HG03575 (cell line): ENCODE data around the gene PI4KA.

Source experiments
- ATAC-seq: cut with Tn5 transposase; IDR thresholded peaks from one replicate; pipeline ENCODE4 v1.9.1; 2021; ENCODE audit not compliant: unreplicated experiment, insufficient number of reproducible peaks, low FRiP score; ENCODE audit errors: extremely low read depth

PI4KA gene

DNA sequence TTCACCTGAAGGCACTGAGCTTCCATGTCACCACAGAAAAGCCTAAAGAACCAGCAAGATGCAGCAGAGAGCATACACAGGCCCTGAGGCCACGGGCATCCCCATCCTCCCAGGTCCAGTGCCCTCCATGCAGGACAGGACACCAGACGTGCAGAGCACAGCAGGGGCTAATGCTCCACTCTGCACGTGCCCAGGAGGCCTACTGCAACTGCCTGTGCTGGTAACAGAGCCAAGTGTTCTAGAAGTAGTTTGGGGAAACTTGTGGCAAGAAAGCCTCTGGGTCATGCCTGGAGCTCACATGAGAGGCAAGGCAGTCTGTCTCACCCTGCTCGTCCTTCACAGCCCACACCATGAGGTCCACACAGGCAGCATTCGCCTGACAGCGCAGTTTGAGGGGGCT is 54.0 kb downstream of the PI4KA start:
- ATAC-seq, result no peak

DNA sequence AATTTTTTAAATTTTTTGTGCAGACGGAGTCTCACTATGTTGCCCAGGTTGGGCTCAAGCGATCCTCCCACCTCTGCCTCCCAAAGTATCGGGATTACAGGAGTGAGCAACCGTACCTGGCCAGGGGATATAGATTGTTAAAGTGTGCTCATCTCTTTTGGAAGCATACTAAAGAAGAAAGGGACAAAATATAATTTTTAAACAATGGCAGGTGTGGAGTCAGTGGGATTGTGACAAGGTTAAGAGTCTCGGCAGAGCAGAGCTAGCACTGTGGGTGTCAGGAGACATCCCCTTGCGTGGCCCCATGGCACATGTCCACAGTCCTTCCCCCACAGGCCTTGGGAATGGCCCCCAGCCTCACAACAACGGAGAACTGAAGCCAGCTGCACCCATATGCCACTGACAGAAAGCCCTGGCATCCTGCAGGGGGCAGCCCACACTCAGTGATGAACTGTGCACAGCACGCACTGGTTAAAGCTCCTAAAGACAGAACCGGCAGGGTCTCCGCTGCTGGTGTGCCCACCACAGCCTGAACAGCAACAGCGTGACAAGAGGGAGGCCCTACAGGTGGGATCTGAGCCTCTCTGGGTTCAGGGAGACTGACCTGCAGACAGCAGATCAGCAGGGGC is 54.8 kb downstream of the PI4KA start:
- no peak for ATAC-seq

DNA sequence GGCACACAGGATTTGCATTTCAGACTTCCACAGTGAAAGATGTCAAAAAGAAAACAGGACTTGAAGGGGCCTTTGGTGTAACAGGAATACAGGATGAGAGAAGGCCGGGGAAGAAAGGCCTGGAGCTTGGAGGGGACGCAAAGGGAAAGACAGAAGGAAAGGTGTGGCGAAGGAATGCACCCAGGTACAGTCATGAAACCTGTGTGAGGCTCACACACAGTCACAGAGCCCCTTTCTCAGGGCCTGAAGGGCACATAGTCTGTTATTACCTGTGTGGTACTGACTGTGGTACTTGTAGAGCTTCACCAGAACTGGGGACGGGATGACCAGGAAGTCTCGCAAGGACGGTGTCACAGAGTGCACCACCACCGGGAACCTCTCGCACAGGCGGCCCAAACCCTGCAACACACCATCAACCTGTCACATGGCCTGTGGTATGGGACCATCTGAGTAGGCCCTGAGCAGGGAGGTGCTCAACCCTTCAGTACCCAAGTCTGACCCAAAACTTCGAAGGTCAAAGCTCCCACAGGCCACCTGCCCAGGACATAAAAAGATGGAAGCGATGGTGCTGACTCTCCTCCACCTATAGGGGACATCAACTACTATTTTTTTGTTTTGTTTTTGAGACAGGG is 55.6 kb downstream of the PI4KA start:
- ATAC-seq, result no peak

DNA sequence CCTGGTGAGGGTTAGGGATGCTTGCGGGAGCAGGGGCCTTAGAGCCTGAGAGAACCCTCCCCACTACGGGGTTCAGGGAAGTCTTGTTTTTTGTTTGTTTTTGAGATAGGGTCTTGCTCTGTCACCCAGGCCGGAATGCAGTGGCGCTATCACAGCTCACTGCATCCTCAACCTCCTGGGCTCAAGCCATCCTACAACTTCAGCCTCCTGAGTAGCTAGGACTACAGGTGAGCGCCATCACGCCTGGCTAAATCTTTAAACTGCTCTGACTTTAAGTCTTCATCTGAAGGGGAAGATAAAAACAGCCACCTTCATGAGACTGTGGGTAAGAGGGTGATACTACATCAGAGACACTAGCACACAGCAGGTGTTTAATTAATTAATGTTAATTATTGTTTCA is 56.2 kb downstream of the PI4KA start:
- no peak for ATAC-seq

DNA sequence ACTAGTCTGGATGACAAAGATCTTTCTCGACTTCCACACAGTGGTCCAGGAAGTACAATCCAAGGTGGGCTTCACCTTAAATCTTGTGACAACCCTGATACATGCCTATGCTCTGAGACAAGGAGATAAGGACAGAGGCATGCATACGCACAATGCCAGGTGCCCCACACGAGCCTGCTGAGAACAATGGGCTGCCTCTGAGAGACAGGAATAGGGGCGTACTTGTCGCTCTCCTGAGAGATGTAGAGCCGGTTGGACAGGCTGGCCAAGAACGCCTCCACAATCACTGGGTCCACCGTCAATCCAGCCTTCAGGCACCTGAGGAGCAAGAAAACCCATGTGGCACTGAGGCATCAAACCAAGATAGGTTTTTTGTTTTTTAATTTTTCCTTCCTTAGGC is 59.2 kb downstream of the PI4KA start:
- no peak for ATAC-seq

DNA sequence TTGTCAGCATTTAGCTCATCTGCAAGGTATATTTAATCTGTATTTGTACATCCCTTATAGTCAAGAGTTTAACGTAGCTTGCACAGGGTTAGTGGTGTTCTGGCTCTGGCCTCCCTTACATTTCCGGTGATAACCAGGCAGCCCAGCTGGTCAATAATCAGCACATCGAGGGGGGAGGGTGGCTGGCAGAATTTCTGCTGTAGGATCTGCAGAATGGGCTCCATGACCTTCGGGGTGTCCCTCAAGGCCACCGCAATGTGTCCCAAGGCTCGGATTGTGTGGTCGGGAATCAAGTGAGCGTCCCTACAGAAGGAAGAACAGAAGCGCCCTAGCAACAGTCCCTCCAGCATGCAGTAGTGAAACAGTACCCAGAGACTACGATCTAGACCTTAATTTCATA is 59.6 kb downstream of the PI4KA start:
- ATAC-seq, result no peak

DNA sequence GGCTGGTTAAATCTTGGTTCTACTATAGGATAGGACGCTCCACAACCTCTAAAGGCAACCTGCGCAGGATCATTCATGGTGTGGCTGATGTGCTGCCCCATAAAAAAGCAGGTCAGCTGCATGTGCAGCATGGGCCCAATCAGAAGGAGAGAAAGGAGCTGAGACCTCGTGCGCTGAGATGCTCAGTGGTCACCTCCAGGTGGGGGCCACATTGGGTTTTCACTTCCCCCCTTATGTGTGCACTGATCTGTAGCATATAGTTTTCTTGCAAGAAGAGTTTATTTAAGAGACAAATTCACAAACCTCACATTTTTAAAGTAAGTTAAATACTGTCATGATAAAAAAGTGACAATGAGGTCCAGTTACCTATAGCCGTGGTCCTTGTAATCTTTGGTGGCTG is 60.4 kb downstream of the PI4KA start:
- ATAC-seq, result no peak

DNA sequence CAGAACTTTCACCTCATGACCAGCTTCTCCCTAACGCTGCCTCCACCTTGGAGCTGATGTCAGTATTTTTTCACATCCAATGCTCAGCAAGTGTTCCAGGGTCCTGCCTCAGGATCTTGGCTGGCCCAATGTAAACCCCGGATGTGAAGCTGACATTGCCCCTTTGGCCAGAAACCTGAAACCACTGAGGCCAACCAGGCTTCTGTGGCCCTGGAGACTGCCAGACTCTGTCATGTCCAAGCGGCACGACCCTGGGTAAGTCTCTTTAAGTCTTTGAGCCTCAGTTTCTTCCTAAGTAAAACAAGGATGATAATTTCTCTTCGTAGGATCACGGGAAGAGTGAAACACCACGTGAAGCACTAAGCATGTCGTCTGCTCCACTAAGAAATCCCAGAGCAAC is 61.9 kb downstream of the PI4KA start:
- no peak for ATAC-seq

DNA sequence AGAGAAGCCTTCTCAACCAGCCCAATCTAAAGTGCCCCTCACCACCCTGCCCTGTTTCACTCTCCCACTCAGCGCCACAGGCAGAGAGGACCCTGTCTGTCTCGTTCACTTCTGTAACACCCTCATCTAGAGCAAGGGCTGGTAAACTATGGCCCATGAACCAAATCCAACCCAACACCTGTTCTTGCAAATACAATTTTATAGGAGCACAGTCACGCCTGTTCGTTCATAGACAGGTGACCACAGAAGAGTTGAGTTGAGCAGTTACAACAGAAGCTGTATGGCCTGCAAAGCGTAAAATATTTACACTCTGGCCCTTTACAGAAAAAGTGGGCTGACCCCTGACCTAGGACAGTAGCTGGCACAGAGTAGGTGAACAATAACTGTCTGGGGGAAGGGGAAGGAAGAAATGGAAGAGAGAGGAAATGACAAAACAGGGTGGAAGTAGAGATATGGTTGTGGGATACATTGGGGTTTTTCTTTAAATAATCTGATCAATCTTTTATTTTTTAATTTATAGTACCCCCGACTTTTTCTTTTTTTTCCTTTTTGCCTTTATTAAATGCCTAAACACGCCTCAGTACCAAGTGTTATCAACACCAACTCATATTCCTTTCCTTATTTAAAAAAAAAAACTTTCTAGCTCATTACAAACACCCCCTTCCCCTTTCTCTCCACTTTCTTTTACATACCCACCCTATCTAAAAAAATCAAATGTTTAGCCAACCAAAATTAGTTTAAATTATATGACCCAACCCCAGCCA is 63.8 kb downstream of the PI4KA start:
- ATAC-seq, result no peak

DNA sequence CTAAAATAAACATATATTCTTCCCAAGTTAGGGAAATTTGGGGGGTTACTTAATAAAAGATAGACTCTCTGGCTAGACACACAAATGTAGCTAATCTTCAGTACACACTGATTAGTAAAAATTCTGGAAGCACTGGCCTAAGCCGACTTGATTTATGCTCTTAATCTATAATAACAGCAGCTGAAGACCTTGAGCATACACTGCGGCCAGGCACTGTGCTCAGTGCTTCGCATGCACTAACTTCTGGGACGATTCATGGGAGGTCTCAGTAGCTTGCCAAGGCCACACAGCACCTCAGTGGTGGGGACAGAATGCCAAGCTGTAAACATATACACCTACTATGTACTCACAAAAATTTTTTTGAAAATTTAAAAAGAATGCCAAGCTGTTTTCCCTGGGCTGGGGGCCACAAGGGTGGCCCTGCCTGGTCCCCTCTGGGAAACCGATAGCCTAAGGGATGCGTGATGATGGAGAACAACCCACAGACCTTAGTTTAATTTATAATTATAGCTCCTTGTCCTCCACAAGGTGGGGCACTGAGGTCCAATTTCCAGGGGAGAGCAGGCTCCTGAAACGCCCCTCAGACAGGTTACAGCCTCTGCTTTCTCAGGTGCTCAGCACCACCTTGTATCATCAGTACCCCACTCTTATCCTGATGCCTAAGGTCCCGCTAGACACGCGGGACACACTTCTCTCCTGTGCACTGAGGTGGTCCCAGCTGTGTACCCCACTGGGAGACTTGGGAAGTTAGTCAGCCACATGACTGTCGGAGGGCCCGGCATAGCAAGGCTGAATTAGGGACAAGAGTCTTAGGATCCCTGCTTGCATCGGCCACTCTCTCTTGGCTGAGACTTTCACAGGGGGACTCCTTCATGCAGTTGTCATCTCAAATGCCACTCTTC is 64.6 kb downstream of the PI4KA start:
- no peak for ATAC-seq

DNA sequence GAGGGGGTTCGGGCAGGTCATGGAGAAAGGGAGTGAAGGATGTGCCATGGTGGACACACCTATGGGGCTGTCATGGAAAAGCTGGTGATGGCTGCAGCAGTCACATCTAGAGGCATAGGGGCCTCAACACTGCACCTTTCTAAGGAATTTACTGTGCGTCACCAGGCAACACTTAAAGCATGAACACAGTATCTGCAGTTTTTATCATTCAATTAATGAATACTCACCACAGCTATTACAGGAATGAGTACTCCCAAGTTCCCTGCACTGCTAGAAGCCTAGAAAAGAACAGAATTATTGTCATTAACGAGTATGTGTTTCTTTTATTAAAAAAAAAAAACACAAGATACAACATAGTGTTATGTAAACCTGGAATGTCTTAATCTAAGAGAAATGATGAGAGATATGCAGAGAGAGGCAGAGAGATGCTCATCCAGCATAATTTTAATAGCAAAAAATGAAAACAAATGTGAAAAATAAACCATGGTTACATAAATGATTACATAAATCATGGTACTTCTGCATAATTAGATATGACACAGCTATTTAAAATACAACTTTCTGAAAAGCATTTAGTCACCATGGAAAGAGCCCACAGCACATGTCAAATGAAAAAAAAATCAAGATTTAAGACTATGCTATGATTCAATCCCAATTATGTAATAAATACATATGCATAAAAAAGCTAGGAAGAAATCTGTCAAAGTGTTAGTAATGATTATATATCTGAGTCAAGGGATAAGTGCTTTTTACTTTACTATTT is 65.5 kb downstream of the PI4KA start:
- ATAC-seq, result no peak

DNA sequence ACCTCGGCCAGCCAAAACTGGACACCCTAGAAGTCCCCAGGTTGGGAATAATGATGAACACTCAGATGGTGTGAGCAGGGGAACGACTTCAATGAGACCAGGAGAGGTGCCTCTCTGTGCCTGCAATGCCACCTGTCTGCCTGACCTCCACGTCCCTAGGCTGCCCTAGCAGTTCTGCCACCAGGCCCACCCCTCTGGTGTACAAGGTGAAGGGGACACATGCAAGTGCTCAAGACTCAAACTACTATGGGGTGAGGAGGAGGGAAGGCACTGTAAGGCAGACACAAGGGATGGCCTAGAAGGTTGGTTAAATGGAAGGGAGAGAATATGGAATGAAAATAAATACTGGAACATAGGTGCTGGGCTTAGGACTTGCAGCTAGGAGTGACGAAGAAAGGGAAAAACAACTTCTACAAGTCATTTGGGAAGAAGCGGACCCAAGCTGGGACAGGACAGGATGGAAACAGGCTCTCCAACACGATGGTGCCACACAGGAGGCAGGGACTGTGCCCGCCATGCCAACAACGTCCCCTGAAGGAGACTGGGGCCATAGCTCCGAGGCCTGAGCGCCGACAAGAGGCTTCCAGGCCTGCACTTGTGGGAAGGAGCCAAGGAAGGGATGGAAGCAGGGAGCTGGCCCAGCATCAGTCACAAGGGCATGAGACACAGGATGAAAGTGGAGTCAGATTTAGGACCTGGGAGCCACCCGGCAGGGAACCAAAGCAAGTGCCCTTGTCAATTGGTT is 66.2 kb downstream of the PI4KA start:
- ATAC-seq, result no peak

DNA sequence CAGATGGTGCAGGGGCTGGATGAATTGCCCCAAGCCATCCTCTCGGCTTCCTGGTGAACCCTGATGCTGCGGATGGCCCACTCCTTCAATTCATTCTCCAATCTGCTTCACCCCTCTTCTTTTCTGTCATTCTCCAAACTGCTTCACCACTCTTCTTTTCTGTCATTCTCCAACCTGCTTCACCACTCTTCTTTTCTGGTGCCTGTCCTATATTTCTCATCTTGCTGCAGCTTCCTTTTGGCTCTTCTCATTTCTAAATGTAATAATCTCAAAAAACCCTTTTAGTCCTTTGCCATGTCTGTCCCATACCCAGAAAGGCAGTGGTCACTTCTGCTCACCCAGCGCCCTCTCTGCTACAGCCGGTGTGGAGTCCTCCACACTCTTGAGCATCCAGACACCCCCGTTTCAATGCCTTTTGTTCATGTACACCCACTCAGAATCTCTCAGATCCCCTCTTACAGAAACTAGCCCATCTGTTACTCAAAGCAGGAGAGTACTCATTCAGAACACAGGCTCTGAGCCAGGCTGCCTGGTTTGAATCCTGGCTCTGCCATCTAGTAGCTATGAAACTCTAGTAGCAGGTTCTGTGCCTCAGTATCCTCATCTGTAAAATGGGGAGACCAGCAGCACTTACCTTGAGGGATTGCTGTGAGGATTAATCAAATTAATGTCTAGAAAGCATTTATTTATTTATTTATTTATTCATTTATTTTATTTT is 69.8 kb downstream of the PI4KA start:
- no peak for ATAC-seq

DNA sequence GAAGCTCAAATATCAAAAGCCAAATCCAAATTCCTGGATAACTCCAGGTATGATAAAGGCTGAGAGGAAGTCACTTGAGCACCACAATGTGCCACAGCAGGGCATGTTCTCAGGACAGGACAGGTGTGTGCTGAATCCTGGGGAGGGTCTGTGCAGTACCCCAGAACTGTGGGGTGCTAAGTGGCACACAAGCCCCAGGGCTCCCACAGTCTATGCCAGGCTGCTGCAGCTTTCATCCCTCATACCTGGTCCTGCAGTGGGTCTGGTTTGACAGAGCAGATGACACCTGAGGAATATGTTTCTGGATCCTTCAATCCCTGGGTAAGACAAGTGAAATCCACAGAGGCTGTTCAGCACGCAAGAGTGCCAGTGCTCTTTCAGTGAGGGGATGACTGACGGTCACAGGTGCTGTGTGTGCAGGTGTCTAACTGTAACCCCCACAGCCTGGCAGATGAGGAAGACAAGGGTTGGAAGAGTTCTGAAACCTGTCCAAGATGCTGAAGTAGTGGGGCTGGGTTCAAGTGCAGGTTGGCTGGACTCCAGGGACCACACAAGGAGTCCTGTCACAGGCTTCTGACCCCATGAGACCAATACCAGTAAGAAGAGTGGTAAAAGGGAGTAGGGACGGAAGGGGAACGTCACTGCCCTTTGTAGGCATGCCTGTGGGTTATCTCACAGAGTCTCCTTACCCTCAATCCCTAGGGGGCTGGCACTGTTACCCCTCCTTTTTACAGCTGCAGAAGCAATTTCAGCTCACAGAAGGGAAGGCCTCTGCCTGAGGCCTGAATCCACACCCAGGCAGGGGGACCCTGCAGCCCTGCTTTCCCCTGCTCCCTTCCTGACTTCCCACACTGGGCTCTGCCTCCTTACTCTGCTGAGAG is 70.6 kb downstream of the PI4KA start:
- ATAC-seq, result no peak

DNA sequence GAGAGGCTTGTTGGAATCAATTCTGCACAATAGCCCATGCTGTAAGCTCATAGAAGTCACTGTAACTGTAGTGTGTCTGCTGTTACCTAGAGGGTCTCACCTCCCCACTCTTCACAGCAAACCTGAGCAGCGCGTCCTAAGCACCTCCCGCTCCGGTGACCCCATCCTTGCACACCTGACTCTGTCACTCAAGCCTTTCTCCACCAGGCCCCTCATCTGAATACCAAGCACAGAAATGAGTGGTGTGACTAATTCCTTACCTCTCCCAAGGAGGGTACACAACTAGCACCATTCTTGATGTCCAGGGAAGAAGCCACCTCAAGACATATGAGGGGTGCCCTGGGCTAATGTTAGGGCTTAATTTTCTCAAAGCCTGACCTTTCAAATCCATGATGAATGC is 71.4 kb downstream of the PI4KA start:
- no peak for ATAC-seq

DNA sequence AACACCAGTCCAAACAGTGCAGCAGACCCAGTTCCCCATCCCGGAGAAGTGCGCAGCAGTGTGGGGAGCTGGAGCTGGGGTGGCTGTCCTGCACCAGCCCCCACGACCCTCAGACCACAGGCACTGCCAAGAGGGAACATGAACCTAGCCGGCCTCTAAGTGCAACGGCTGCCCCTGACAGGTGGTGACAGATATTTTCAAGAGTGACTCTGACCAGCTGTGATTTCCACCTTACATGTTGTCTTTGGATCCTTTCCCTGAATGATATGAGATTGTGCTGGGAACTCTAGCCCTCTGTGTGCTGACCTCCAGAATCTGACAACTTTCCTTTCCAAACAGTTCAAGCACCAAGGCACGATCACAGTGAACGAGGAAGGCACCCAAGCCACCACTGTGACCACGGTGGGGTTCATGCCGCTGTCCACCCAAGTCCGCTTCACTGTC is 72.1 kb downstream of the PI4KA start:
- no peak for ATAC-seq

DNA sequence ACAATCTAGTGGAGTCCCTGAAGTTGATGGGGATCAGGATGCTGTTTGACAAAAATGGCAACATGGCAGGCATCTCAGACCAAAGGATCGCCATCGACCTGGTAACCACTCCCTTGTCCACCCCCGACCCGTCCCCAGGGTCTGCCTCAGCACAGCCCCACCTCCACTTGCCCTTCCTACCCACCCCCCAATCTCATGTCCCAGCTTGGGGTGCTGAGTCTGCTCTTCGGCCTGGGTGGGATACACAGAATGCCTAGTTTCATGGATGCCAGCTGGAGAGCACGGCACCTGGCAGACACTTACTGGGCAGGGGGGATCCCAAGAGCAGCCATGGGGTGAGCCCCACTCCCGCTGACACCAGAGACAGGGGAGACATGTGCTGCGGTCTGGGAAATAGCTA is 72.6 kb downstream of the PI4KA start:
- no peak for ATAC-seq
